Measurements from ENCODE around the gene LCN1.
"Not testable (repeated sequence)": the region's sequence is repeated elsewhere in the genome, so short reads cannot be mapped to it uniquely, and the experiment has no call there.

The LCN1 gene

DNA sequence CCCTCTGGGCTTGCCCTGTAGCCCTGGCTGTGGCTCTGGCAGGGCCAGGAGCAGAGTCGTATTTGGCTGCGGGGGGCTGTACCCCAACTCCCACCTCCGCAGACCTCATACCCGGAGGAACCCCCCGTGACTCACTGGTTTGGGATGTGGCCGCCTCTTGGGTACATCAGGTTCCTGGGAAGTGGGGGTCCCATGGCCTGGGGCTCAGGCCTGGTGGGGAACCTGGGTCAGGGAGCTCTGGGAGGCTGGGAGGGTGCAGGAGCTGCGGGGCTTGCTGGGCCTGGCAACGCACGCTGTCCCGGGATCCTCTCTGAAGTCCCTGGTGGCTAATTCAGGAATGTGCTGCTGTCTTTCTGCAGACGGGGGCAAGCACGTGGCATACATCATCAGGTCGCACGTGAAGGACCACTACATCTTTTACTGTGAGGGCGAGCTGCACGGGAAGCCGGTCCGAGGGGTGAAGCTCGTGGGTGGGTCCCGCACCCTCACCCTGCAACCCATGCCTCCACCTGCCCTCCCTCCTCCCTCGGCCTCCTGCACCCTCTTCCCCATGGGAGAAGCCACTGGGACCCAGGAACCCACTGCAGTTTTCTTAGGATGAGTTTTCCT, 2.4 kb downstream of the LCN1 start:
- no peaks in the 10 kb centered on the region for H3K4me1 Mint-ChIP-seq
- ATAC-seq (no peak), DNase-seq (ENCODE audit: low spot score in 2 of 2) (no peak)
- no peaks in the 10 kb centered on the region for H3K36me3 Mint-ChIP-seq
- no peak overlapping the region for H3K4me3 Mint-ChIP-seq
- no peaks in the 10 kb centered on the region for H3K9me3 Mint-ChIP-seq
- H3K27ac Mint-ChIP-seq, result no peak overlapping the region

DNA sequence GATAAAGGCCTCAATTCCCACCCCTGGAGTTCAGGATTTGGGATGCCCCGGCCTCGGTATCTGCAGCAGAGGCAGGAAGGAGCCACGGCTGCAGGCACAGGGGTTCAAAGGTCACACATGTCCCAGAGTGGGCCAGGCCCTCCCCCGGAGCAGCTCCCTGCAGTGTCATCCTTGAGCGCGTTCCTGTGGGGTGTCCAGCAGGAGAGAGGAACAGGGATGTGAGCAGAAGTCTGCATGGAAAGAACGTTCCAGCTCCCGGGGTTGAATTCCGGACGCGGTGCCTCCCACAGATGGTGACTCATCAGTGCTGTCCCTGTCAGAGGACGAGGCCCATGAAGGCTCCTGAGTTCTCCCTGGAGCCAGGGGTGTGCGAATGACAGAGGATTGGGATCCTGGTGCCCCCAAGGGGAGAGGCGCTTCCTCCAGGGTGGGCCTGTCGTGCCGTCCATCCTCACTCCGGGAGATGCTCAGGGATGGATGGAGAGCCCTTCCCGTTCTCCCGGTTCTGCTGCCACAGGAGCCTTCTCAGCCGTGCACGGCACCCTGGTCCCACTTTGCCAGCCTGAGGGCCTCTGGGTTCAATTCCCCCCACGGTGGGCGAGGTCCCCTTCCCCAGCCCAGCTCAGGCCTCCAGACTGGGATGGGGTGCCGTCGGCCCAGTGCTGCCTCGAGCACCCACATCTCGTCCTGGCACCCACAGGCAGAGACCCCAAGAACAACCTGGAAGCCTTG, 3.1 kb downstream of the LCN1 start:
- ATAC-seq (no peak), DNase-seq (ENCODE audit: low spot score in 2 of 2) (no peak)
- Mint-ChIP-seq H3K27ac (no peak overlapping the region), H3K9me3 (no peaks in the 10 kb centered on the region), H3K36me3 (no peaks in the 10 kb centered on the region), H3K4me3 (no peak overlapping the region), H3K4me1 (peaks cover 3% of the 10 kb centered on the region)

DNA sequence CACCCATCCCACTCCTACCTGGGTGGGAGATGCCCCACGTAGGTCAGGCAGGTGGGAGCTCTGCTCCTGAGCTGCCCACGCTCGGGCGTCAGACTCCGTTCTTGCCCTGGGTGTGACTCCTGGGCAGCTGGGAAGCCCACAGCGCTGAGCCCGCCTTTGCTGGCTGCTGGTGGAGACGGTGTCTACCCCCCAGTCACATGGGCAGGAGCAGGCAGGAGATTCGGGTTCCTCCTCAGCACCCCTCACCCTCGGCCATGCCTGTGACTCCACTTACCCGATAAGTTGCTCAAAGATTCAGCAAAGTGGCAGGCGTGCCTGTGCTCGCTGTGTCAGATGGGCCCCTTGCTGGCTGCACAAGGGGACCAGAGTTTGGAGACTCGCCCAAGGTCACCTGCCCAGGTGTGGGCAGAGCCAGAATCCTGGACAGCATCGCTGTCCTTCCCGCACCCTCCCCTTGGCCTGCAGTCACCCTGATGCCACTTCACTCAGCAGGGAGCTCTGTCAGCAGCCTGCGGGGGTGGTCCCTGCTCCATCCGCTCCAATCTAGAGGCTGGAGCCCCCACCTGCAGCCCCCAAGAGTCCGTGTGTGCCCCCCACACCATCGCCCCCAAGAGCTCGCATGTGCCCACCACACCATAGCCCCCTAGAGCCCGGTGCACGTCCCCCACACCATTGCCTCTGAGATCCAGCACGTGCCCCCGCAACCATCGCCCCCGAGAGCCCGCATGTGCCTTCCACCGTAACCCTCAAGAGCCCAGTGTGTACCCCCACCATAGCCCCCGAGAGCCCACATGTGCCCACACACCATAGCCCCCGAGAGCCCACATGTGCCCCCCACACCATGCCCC, 4.2 kb downstream of the LCN1 start:
- H3K36me3 Mint-ChIP-seq, result no peaks in the 10 kb centered on the region
- DNase-seq (ENCODE audit: low spot score in 2 of 2) (no peak), ATAC-seq (no peak)
- no peak overlapping the region for H3K27ac Mint-ChIP-seq
- peaks cover 9% of the 10 kb centered on the region for H3K4me1 Mint-ChIP-seq
- peaks cover 2% of the 10 kb centered on the region for H3K9me3 Mint-ChIP-seq
- H3K4me3 Mint-ChIP-seq, result no peak overlapping the region

DNA sequence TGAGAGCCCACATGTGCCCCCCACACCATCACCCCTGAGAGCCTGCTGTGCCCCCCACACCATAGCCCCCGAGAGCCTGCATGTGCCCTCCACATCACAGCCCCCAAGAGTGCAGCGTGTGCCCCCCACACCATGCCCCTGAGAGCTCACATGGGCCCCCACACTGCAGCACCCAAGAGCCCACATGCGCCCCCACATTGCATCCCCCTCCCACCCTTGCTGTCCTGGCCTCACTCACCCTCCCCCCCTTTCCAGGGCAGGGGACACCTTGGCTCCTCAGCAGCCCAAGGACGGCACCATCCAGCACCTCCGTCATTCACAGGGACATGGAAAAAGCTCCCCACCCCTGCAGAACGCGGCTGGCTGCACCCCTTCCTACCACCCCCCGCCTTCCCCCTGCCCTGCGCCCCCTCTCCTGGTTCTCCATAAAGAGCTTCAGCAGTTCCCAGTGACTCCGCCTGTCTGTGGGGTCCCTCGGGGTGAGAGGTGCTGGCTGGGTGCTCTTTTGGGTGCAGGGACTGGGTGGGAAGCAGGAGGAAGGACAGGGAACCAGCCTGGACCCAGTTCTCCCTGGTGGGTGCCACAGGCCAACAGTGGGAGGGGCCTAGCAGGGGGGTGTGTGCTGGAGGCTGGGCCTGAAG, 5.0 kb downstream of the LCN1 start:
- peaks cover 9% of the 10 kb centered on the region for H3K4me1 Mint-ChIP-seq
- no peaks in the 10 kb centered on the region for H3K36me3 Mint-ChIP-seq
- ATAC-seq (no peak), DNase-seq (ENCODE audit: low spot score in 2 of 2) (no peak)
- H3K9me3 Mint-ChIP-seq, result peaks cover 2% of the 10 kb centered on the region
- H3K27ac Mint-ChIP-seq, result no peak overlapping the region
- H3K4me3 Mint-ChIP-seq, result no peak overlapping the region

DNA sequence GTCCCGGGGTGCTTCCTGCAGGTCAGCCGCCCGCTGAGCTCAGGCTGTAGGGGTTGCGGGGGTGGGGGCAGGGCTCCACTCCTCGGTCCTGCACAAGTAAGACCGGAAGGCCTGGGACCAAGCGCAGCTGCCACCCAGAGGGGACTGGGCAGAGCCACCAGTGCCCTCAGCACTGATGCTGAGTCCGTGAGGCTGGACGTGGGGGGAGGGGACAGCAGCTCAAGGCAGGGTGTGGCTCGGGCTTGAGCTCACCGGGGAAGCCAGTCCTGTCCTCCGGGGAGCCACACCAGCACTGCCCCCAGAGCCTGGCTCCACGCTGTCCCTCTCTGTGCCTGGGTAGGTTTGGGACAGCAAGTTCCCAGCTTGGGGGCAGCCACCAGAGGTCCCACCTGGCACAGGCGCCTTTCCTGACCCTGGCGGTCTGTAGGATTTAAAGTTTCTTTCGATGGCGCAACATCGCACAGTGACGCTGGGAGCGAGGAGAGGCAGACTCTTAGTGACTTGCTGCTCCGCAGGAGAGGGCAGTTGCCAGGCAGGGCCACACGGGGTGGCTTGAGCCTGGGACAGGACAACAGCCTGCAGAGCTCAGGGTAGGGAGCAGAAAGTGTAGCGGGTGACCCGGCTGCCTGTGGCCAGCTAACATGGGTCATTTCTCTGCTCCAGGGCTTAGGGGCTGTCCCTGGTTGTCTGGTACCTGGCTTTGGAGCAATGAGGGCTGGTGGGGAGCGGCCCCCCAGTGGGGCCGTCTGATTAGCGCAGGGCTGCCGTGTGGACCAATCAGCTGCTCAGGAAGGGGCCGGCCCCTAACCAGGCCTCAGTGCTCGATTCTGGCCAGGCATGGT, 5.7 kb downstream of the LCN1 start:
- ATAC-seq, result no peak
- Mint-ChIP-seq H3K4me3 (no peak overlapping the region), H3K36me3 (no peaks in the 10 kb centered on the region), H3K27ac (no peak overlapping the region), H3K9me3 (peaks cover 2% of the 10 kb centered on the region), H3K4me1 (peaks cover 9% of the 10 kb centered on the region)
- no peak for DNase-seq (ENCODE audit: low spot score in 2 of 2)

DNA sequence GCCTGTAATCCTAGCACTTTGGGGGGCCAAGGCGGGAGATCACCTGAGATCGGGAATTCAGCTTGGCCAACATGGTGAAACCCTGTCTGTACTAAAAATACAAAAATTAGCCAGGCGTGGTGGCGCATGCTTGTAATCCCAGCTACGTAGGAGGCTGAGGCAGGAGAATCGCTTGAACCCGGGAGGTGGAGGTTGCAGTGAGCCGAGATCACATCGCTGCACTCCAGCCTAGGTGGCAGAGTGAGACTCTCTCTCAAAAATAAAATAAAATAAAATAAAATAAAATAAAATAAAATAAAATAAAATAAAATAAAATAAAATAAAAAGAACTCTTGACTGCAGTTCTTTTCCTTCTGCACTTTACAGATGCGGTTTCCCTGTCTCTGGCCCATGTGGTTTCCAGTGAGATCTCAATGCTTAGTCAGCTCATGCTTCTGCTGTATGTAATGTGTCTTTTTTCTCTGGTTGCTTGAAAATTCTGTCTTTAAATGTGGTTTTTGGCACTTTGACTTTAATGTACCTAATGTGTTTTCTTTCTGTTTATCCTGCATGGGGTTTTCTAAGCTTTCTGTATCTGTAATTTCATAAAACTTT, 7.7 kb downstream of the LCN1 start:
- not testable (repeated sequence) for H3K4me1 Mint-ChIP-seq; ATAC-seq; H3K4me3 Mint-ChIP-seq; H3K9me3 Mint-ChIP-seq; DNase-seq (ENCODE audit: low spot score in 2 of 2); H3K36me3 Mint-ChIP-seq; H3K27ac Mint-ChIP-seq

DNA sequence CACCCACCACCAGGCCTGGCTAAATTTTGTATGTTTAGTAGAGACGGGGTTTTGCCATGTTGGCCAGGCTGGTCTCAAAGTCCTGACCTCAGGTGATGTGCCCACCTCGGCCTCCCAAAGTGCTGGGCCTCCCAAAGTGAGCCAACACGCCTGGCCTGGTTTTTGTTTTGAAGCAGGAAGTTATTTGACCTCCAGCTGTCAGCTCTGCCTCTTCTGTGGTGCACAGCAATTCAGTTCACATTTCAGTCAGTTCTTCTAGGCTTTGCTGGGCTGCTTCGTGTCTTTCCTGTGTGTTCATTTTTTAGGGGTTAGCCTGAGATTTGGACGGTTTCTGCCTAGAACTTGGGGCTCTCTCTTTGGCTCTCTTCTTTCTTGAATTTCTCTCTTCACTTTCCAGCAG, 8.9 kb downstream of the LCN1 start:
- Mint-ChIP-seq H3K9me3 (peaks cover 2% of the 10 kb centered on the region), H3K36me3 (no peaks in the 10 kb centered on the region), H3K4me3 (no peak overlapping the region), H3K27ac (peak overlapping the region; percentile 24), H3K4me1 (peaks cover 9% of the 10 kb centered on the region)
- DNase-seq (ENCODE audit: low spot score in 2 of 2), result no peak
- ATAC-seq, result peak; percentile 39

DNA sequence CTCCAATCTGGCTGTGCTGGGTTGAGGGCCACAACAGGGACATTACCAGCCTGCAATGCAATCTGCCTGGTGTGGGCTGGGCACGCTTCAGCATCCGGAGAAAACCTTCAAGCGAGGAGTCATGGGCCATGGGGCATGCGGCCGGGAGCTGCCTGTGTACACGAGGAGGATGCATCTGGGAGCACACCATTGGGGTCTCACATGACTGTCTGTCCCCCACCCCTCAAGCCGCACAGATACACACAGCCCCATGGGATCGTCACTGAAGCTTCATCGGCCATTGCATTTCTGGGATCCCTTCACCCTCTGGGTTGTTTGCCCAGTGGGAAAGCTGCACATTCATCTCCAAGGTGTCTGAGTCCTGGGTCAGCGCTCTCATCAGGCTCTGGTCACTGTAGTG, 9.9 kb downstream of the LCN1 start:
- Mint-ChIP-seq H3K9me3 (peaks cover 2% of the 10 kb centered on the region), H3K36me3 (no peaks in the 10 kb centered on the region), H3K4me1 (peaks cover 9% of the 10 kb centered on the region), H3K4me3 (no peak overlapping the region), H3K27ac (no peak overlapping the region)
- no peak for DNase-seq (ENCODE audit: low spot score in 2 of 2)
- no peak for ATAC-seq

DNA sequence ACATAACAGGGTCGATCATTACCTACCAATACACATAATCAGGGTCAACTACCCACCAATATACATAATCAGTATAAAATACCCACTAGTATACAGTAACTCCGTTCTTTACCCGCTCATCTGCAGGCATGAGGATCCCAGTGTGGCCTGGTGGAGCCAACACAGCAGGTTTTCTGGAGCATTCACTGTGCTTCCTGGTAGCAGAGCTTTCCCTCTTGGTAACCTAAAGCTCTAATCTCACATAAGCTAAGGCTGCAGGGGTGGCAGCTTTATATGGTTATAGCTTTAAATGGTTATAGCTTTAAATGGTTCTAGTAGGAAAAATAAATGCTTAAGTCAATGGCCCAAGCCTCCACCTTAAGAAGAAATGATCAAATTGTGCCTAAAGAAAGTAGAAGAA, 11.9 kb downstream of the LCN1 start:
- peaks cover 2% of the 10 kb centered on the region for H3K9me3 Mint-ChIP-seq
- DNase-seq (ENCODE audit: low spot score in 2 of 2) (no peak), ATAC-seq (no peak)
- H3K4me3 Mint-ChIP-seq, result no peak overlapping the region
- H3K27ac Mint-ChIP-seq, result no peak overlapping the region
- H3K4me1 Mint-ChIP-seq, result peaks cover 9% of the 10 kb centered on the region
- no peaks in the 10 kb centered on the region for H3K36me3 Mint-ChIP-seq

DNA sequence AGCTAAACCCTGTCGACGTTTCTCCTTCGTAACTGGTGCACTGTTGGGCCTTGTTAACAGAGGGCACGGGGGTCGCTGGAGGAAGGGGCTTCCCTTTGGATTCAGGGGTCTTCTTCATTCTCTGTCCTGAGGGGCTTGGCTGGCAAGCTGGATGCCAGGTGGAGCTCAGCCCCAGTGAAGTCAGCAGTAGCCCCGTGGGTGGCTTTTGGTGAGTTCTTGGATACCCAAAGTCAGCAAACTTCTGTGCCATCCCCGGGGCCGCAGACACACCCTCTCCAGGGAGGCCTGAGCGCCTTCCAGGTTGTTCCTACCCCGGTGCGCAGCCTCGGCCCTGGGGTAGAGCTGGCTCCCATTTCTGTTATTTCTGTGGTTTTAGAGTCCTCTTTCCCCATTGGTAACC, 12.4 kb downstream of the LCN1 start:
- Mint-ChIP-seq H3K9me3 (peaks cover 2% of the 10 kb centered on the region), H3K27ac (no peak overlapping the region), H3K36me3 (no peaks in the 10 kb centered on the region), H3K4me1 (peaks cover 9% of the 10 kb centered on the region), H3K4me3 (no peak overlapping the region)
- no peak for ATAC-seq
- no peak for DNase-seq (ENCODE audit: low spot score in 2 of 2)

DNA sequence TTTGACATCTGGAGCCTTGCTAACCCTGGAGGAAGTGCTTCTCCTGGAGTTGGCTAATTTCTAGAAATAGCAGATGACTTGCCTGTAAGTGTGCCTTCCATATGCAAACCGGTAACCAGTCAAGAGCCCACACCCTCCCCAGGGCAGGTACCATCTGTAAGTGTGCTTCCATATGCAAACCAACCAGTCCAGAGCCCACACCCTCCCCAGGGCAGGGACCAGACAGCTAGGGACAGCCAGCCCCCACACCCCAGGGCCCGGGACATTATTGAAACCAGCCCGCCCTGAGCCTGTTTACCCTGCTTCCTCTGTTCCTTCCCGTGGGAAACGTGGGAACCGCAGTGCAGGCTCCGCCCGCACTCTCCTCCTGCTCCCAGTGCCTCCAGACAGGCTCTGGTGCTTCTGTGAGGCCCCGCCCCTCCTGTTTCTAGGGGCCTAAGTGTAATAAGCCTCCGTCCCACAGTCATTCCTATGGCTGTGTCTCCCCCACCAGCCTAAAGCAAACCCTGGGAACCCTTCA, 13.0 kb downstream of the LCN1 start:
- not testable (repeated sequence) for H3K36me3 Mint-ChIP-seq; H3K27ac Mint-ChIP-seq; H3K4me3 Mint-ChIP-seq; DNase-seq (ENCODE audit: low spot score in 2 of 2); ATAC-seq; H3K9me3 Mint-ChIP-seq; H3K4me1 Mint-ChIP-seq

DNA sequence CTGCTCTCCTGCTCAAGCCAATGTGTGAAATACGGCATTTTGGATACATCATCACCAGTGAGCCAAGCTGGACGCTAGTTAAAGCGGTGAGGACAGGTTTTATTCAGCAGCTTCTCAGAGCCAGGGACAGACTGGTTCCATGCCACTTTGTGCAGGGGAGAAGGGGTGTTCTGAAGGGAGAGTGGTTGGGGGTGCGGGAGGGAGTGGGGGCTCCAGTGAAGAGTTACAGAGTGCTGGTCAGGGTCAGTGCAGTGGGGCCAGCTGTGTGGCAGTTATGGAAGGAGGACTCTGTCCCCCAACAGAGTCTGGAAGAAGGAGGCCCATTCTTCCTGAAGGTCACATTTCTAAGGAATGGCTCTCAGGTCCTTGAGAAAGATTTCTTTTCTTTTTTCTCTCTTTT, 13.6 kb downstream of the LCN1 start:
- not testable (repeated sequence) for ATAC-seq; DNase-seq (ENCODE audit: low spot score in 2 of 2); H3K9me3 Mint-ChIP-seq; H3K36me3 Mint-ChIP-seq; H3K4me3 Mint-ChIP-seq; H3K27ac Mint-ChIP-seq; H3K4me1 Mint-ChIP-seq

DNA sequence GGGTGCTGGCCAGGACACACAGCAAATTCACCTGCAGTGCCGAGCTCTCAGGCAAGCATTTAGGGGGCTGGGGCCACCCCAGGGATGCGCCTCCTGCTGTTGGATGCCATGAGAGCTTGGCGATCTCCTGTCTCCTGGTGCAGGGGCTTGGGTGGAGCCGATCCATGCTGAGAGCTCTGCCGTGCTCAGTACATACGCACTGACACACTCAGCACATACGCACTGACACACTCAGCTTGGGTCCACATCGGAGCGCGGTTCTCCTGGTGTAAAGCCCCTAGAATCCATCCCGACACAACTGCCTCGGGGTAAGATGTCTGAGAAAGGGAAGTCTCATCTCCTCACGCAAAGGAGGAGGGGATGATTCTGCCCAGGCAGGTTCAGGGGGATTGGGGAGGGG, 14.4 kb downstream of the LCN1 start:
- H3K27ac Mint-ChIP-seq, result not testable (repeated sequence)

DNA sequence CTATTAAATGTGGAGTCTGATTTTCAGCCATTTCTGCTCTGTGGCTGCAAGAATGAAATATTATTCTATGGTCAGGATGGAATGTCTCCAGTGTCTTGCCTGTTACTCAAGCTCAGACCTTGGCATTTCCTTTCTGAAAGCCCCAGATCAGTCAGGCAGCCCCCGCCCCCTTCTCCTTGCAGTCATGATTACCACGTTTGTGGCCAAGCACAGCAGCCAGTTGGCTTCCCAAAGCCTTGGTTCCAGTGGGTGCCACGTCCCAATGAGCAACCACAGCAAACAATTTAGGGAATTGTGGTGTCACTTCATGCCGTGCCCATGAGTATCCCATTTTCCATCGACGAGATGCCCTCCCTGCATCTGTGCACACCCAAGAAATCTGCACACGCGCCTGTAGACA, 15.0 kb downstream of the LCN1 start:
- DNase-seq (ENCODE audit: low spot score in 2 of 2) (no peak), ATAC-seq (peak; percentile 69)
- H3K4me3 Mint-ChIP-seq, result no peak overlapping the region
- no peaks in the 10 kb centered on the region for H3K36me3 Mint-ChIP-seq
- H3K4me1 Mint-ChIP-seq, result no peaks in the 10 kb centered on the region
- H3K27ac Mint-ChIP-seq, result no peak overlapping the region
- no peaks in the 10 kb centered on the region for H3K9me3 Mint-ChIP-seq

More for the DNA sequence above, 14.4 kb downstream of the LCN1 start:
- H3K36me3 Mint-ChIP-seq; H3K4me1 Mint-ChIP-seq; ATAC-seq; H3K4me3 Mint-ChIP-seq; DNase-seq (ENCODE audit: low spot score in 2 of 2); H3K9me3 Mint-ChIP-seq: not testable (repeated sequence)
